ENCODE data around the gene LEFTY1. TPM values are rescaled to one million over a fixed set of nuclear protein-coding genes. Genes with fewer than 3 reads are reported as not detected.
A peak's percentile ranks its signal among the peaks of the same experiment; 100 is the strongest.

Gene LEFTY1
- total RNA-seq, 1 donor = not detected

DNA sequence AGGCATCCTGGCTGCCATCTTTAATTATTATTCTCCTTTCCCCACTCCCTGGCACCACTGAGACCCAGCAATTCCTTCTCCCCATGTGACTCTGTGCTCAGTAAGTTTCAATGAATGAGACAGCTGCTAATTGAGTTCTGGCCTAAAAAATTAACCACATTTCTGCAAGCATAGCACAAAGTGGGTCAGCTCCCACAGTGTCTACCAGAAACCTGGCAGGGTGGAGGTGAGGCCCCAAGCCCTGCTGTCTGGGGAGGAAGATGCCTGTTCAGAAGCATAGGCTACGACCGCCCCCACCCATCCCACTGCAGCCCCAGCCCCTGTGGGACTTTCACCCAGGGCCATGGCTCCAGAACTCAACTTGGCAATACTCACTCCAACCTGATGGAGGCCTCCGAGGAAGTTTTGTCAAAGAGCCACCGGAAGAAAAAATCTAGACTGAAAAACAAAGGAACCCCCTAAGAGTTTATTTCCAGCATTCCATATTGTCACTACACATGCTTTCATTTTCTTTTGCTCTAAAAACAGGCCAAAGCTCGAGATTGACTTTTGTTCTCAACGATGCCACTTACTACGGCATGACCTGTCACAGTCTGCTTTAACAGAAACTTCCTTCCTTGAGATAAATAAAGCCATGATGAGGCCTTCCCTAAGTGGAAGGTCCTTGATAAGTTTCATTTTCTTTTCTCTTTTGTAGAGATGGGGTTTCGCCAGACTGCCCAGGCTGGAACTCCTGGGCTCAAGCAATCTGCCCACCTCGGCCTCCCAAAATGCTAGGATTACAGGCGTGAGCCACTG lies 33.2 kb downstream of the LEFTY1 start:
- Histone ChIP-seq H3K36me3 (ENCODE audit: insufficient read depth, low read length) (peaks cover 37% of the 10 kb centered on the region), H3K27ac (ENCODE audit: low read depth, low read length) (no peak overlapping the region)
- TF ChIP-seq CTCF (IDR thresholded peaks at IDR 0.05; ENCODE audit: extremely low read depth, low read depth, low read length) = no peak

GRCh38 chr1:225853441-225853840 lies 35.5 kb downstream of the LEFTY1 start:
- Histone ChIP-seq H3K4me2 (ENCODE audit: insufficient read depth, low read length) (no peak overlapping the region), H3K27me3 (ENCODE audit: insufficient read depth, low read length) (no peaks in the 10 kb centered on the region), H3K36me3 (ENCODE audit: insufficient read depth, low read length) (peaks cover 19% of the 10 kb centered on the region), H3K9me3 (ENCODE audit: low read depth, low read length) (no peaks in the 10 kb centered on the region), H2AFZ (ENCODE audit: low read length) (no peak overlapping the region), H3K27ac (ENCODE audit: low read depth, low read length) (no peak overlapping the region), H3K4me1 (ENCODE audit: insufficient read depth, low read length) (no peaks in the 10 kb centered on the region), H3K79me2 (ENCODE audit: insufficient read depth, low read length) (no peaks in the 10 kb centered on the region), H4K20me1 (ENCODE audit: insufficient read depth, low read length) (no peaks in the 10 kb centered on the region), H3K4me3 (ENCODE audit: insufficient read depth, low read length) (no peak overlapping the region)
- no peak for DNase-seq (ENCODE audit: insufficient read length, low spot score, missing footprints)
- TF ChIP-seq CTCF (IDR thresholded peaks at IDR 0.05; ENCODE audit: extremely low read depth, low read depth, low read length) = no peak

More for the DNA sequence above, 33.2 kb downstream of the LEFTY1 start:
- H2AFZ ChIP-seq (ENCODE audit: low read length) = no peak overlapping the region
- H3K79me2 ChIP-seq (ENCODE audit: insufficient read depth, low read length) = no peaks in the 10 kb centered on the region
- no peak for DNase-seq (ENCODE audit: insufficient read length, low spot score, missing footprints)
- peaks cover 2% of the 10 kb centered on the region for H4K20me1 ChIP-seq (ENCODE audit: insufficient read depth, low read length)
- no peaks in the 10 kb centered on the region for H3K27me3 ChIP-seq (ENCODE audit: insufficient read depth, low read length)
- no peak overlapping the region for H3K4me3 ChIP-seq (ENCODE audit: insufficient read depth, low read length)
- H3K9me3 ChIP-seq (ENCODE audit: low read depth, low read length) = no peaks in the 10 kb centered on the region
- H3K4me2 ChIP-seq (ENCODE audit: insufficient read depth, low read length) = no peak overlapping the region
- H3K4me1 ChIP-seq (ENCODE audit: insufficient read depth, low read length) = no peaks in the 10 kb centered on the region

DNA sequence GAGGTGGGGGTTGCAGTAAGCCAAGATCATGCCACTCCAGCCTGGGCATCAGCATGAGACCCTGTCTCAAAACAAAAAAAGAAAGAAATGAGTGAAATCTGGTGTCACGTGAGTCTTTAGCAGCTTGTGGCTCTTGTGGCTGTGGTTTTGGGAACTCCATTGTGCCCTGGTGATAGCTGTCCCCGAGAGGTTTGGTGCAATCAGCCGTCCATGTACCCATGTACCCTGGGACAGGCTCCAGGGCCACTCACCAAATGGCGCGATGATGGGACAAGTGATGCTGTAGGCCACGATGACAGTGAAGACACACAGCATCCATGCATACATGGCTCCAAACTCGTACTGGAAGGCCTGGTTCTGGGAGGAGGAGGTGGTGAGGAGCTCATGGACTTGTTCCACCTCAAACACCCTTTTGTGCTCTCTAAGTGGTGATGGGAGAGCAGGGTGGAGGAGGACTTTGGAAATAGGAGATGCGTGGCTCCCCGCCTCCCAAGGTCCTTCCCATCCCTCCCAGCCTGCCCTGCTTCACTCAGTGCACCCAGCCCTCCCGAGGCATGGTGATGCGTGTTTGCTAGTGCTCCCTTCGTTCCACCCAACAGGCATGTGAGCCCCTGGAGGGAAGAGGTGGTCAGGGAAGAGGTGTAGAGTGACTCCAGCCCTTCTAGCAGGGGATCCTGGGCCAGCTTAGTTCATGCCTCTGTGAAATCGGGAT lies 36.4 kb downstream of the LEFTY1 start:
- Histone ChIP-seq H3K27me3 (ENCODE audit: insufficient read depth, low read length) (no peaks in the 10 kb centered on the region), H2AFZ (ENCODE audit: low read length) (no peak overlapping the region), H3K4me2 (ENCODE audit: insufficient read depth, low read length) (no peak overlapping the region), H3K79me2 (ENCODE audit: insufficient read depth, low read length) (no peaks in the 10 kb centered on the region), H3K4me3 (ENCODE audit: insufficient read depth, low read length) (no peak overlapping the region), H3K36me3 (ENCODE audit: insufficient read depth, low read length) (peaks cover 25% of the 10 kb centered on the region), H4K20me1 (ENCODE audit: insufficient read depth, low read length) (no peaks in the 10 kb centered on the region), H3K4me1 (ENCODE audit: insufficient read depth, low read length) (no peaks in the 10 kb centered on the region), H3K27ac (ENCODE audit: low read depth, low read length) (no peak overlapping the region), H3K9me3 (ENCODE audit: low read depth, low read length) (no peaks in the 10 kb centered on the region)
- no peak for DNase-seq (ENCODE audit: insufficient read length, low spot score, missing footprints)
- no peak for TF ChIP-seq CTCF (IDR thresholded peaks at IDR 0.05; ENCODE audit: extremely low read depth, low read depth, low read length)

- H3K79me2 ChIP-seq (ENCODE audit: insufficient read depth, low read length) = no peaks in the 10 kb centered on the region
- H3K27ac ChIP-seq (ENCODE audit: low read depth, low read length) = no peak overlapping the region
- H2AFZ ChIP-seq (ENCODE audit: low read length) = no peak overlapping the region
- no peak overlapping the region for H3K4me3 ChIP-seq (ENCODE audit: insufficient read depth, low read length)
- DNase-seq (ENCODE audit: insufficient read length, low spot score, missing footprints) = peak; percentile 69
- H3K9me3 ChIP-seq (ENCODE audit: low read depth, low read length) = no peaks in the 10 kb centered on the region
- no peaks in the 10 kb centered on the region for H3K27me3 ChIP-seq (ENCODE audit: insufficient read depth, low read length)
- H4K20me1 ChIP-seq (ENCODE audit: insufficient read depth, low read length) = no peaks in the 10 kb centered on the region
- H3K4me1 ChIP-seq (ENCODE audit: insufficient read depth, low read length) = no peaks in the 10 kb centered on the region
- H3K4me2 ChIP-seq (ENCODE audit: insufficient read depth, low read length) = no peak overlapping the region
- peaks cover 28% of the 10 kb centered on the region for H3K36me3 ChIP-seq (ENCODE audit: insufficient read depth, low read length)
- TF ChIP-seq CTCF (IDR thresholded peaks at IDR 0.05; ENCODE audit: extremely low read depth, low read depth, low read length) = no peak
Measured at GRCh38 chr1:225851805-225852204, 37.1 kb downstream of the LEFTY1 start.

Measured in osteoblast (primary cell).